GM20431 (cell line): ENCODE data around the gene PPY.
"Not testable (repeated sequence)": the region's sequence is repeated elsewhere in the genome, so short reads cannot be mapped to it uniquely, and the experiment has no call there.

Experiments
- in situ Hi-C: fragments of 300-500 bp; cut with MseI, MboI; formaldehyde crosslinking; loops from one replicate; pipeline ENCODE4 v1.15.0; 2020; ENCODE audit warnings: low sequenced_read_pairs; ENCODE audit not compliant: unreplicated experiment

The PPY gene

DNA sequence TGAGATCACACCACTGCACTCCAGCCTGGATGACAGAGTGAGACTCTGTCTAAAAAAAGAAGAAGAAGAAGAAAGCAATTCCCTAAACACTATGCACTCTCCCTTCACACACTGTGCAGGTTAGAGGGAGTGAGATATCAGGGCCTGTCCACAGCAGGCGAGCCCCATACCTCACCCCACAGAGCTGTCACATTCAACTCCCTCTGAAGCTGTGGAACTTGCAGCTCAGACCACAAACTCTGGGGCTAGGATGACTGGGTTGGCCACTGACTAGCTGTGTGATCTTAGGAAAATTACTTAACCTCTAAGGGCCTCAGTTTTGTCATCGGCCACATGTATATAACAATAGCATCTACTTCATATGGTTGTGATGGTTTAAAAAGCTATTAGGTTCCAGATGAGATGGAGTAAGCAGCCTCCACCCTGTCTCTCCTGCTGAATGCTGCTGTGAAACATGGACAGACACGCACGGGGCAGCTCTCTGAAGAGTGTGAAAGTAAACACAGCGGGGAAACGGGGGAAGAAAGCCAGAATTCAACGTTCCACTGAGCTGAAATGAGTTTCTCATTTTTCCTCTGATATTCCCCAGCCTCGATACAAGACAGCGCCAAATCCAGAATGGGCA is 25.1 kb upstream of the PPY start:
- in situ Hi-C loops: no loop called here

DNA sequence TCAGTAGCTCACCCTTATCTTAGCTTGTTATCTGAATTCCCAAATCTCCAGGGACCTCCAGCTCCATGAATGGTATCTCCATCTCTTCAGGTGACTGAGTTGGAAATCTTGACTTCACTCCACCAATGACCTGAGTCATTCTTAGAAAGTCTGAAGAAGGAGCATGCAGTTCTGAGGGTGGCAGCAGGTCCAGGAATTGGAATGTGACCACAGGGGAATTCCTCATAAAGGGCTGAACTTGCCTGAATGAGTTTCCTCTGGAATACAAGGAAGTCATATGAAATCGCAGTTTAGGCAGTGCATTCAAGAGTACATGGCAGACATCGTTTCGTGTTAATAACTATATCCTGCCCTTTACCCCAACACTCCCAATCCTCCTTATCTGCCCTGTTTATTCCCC is 24.0 kb upstream of the PPY start:
- in situ Hi-C loops: no loop called here

DNA sequence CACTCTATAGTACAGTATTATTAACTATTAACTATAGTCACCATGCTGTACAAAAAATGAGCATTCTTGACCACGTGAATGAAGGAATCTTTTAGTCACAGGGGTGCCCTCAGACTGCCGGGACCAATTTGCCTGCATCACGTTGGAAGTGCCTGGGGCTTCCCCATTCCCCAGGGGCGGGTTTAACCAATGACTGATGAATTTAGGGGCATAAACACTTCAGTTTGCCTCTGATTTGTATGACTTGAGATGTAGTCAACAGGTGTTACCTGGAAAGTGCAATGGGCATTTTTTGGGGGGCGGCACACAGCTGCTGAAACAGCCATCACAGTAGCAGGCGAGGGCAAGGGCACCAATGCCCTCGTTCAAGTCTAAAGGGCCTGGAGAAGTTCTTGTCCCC is 20.2 kb upstream of the PPY start:
- in situ Hi-C loops: no loop called here

DNA sequence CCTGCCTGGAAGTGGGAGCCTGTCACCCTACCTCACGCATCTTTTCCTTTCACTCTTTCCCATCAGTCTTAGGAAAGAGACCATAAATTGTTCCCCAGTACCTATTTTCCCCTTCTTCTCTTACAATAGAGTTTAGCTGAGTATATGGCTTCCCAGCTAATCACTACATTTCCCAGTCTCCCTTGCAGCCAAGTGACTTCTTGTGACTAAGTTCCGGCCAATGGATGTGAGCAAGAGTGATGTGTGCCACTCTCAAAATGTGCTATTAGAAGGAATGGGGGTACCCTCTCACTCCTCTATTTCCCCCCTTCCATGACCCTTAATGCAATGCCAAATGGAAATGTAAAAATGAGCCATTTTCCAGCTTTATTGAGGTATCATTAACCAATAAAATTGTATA is 19.7 kb upstream of the PPY start:
- in situ Hi-C loops: no loop called here

DNA sequence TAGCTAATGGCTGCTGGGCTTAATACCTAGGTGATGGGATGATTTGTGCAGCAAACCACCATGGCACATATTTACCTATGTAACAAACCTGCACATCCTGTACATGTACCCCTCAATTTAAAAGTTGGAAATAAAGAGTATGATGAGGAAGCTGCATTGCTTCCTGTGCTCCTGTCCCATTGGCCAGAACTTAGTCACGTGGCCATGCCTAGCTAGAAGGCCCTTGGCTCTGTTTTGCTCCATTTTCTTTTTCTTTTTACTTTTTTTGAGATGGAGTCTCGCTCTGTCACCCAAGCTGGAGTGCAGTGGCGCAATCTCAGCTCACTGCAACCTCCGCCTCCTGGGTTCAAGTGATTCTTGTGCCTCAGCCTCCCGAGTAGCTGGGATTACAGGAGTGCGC is 19.0 kb upstream of the PPY start:
- in situ Hi-C loops: not testable (repeated sequence)

DNA sequence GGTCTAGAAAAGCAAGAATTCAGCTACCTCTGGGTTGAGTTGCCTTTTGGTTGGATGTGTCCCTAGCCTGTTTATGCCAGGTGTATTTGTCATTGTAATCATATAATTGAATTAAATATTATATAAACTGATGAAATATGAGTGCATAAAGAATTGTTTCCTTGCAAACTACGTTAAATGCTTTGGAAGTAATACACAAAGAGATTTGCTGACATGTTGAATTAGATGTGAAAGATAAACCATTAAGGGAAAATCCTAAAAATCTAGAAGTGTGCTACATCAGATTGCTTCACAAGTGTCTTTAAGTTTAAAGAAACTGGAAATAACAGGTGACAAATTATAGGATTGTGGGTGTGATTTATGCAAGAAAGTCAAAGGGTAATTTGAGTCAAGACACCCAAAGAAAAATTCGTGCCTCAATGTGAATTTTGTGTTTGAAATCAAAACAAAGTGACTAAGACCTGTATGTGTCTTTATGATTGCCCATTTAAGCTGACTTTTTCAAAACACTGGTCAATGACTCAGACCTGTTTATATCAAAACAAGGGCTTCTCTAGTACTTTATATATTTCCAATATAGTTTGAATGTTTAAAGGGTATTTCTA is 16.6 kb upstream of the PPY start:
- in situ Hi-C loops: no loop called here

DNA sequence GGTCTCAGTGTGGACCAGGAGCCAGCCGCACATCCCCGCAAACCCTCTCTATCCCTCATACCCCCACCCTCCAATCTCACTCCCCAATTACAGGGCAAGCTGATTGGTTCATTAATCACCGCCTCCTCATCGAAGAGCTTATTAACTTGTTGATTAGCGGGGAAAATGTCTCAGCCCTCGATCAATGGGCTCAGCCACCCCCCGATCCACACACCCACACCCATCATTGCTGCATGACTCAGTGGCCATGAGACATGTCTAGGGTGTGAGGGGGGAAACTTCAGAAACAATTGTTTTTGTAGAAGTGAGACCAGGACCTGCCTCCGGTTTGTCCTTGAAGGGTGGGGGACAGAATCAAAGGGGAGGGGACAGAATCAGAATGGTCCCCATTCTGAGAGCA is 13.9 kb upstream of the PPY start:
- in situ Hi-C loops: no loop called here

DNA sequence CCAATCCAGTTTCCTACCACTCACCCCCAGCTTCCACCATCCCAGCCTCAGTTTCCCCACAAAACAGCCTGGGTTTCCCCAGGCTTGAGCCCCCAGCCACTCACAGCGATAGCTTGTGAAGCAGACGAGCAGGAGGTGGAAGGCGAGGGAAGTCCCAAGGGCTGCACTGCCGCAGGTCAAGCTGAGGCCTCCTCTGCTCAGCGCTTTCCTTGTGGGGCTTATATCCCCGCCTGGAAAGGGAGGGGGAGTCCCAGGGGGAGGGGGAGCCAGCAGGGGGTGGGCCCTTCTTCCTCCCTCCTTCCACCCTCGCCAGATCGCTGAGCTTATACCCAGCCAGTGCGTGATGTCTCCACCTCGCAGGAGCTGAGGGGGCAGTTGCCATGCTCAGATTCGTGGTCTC is 11.5 kb upstream of the PPY start, which contains the start of gene PYY:
Gene PYY (minus strand): TSS at position 195 of the 400 bp plus-strand sequence. CDS start 457 bp downstream, outside the sequence.
- in situ Hi-C loops: no loop called here

DNA sequence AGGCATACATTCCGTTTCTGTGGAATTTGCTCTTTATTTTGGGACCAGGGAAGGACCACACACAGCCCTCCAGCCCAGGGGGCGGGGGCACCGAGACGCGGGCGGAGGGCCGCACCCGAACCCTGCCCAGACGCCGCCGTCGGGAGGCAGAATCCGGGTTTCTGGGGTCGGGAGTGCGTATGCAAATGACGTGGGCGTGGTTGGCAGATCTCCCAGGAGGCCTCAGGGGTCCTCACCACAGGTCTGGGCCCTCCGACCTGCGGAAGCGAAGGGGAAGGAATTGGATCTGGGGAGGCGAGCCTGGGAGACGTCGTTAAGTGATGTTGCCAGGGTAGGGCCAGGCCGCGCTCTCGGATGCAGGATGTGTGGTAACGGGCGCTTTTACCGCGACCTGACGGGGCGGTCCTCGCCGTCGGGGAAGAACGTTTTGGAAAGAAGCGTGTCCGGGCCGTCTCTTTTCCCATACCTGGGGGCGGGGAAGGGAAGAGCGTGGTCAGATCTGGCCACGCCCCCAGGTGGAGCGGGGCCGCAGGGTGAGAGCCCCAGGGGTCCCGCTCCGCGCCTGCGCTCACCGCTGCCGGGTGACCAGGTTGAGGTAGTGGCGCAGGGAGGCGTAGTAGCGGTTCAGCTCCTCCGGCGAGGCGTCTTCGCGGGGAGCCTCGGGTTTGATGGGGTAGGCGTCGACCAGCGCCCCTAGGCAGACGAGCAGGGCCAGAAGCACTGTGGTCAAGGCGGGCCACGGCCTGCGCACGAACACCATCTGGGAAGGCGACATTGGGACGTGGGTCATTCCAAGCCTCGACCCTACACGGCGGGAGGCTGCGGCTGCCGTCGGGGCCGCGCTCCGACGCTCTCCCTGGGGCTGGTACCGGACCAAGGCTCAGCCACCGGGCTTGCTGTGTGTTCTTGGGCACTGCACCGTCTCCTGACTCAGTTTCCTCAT is 10.7 kb upstream of the PPY start:
- in situ Hi-C loops: no loop called here

DNA sequence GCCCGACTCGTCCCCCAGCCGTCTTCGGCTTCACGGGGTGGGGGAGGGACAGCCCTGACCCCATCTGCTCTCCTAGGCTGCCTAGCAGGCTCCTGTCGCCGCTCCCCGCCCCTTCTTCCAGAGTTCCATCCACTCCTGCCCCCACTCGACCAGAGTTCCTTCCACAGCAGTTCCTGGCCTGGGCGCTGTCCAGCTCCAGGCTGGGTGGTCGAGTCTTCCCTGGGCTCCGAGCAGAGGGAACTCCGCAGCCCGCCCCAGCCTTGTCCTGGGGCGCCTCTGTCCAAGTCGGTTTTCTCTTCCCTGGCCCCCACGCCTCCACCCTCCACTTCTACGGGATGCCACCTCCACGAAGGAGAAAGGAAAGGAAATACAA is 10.1 kb upstream of the PPY start:
- in situ Hi-C loops: no loop called here

DNA sequence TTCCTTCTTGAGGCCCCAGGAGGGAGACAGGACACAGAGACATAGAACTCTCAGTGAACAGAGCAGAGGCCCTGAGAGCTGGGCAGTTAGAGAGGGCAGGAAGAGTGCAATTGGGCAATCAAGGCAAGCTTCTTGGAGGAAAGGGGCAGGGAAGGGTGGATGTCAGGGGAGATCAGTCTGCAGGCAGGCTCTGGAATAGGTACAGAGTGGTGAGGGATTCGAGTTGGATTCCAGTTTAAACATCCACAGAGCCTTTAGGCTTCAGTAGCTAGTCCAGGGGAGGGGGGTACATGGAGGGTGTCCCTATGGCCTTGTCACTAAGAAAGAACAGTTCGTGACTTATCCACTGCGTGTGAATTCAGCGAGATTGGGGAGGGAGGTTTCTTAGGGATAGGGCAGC is 9.5 kb upstream of the PPY start:
- in situ Hi-C loops: no loop called here

DNA sequence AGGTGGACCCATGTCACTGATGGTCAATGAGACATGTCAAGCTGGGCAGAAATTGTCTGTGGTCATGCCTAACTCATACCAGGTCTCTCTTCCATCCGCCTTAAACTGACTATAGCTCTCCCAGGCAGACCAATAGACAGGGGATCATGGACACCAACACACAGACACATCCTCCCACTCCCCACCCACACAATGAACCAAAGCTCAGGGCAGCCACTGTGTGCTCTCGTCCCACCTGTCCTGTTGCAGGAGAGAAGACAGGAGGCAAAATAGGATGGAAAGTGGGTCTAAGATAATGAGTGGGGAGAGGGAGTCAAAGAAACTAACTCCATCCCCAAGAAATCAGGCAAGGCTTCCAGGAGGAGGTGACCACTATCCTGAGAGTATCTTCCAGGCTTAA is 8.3 kb upstream of the PPY start:
- in situ Hi-C loops: no loop called here

DNA sequence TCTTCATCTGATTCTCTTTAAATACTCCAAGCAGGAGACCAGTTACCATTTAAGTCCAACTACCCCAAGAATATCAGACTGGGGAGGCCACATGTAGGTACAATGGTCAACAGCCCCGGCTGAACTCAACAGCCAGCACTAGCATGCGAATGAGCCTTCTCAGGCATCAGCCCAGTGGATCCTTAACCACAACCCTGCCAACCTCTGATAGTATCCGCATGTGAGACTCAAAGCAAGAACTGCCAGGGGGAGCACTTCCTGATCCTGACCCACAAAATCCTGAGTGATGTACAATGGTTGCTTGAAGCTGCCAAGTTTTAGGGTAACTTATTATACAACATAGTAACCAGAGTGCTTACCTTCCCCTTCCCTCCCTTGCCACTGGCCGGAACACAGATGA is 7.5 kb upstream of the PPY start:
- in situ Hi-C loops: no loop called here

DNA sequence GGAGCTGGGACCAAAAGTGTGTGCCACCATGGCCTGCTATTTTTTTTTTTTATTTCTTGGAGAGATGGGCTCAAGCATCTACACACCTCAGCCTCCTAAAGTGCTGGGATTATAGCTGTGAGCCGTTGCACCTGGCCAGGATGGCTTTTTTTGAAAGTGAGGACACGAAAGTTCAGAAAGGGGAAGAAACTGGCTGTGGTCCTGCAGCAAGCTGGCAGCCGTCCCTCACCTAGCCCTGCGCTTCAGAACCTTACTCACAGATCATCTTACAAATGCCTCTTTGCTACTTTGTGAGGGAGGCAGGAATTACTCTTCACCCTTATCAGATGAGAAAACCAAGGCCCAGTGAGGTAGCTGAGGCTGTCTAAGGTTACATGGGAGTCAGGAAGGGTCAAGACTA is 4.5 kb upstream of the PPY start:
- in situ Hi-C loops: no loop called here

DNA sequence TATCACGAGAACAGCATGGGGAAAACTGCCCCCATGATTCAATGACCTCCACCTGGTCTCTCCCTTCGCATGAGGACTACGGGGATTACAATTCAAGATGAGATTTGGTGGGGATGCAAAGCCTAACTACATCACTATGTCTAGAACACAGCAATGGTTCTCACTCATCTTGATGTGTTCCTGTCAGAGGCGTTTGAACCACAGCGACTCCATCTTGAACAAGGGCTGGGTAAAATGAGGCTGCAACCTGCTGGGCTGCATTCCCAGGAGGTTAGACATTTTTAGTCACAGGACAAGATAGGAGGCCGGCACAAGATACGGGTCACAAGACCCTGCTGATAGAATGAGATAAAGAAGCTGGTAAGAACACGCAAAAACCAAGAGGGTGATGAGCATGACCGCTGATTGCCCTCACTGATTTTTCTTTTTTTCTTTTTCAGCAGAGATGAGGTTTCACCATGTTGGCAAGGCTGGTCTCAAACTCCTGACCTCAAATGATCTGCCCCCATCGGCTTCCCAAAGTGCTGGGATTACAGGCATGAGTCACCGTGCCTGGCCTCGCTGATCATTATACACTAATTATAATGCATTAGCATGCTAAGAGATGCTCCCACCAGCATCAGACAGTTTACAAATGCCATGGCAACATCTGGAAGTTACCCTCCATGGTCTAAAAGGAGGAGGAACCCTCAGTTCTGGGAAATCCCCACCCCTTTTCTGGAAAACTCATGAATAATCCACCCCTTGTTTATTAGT is 3.0 kb upstream of the PPY start:
- in situ Hi-C loops: no loop called here

DNA sequence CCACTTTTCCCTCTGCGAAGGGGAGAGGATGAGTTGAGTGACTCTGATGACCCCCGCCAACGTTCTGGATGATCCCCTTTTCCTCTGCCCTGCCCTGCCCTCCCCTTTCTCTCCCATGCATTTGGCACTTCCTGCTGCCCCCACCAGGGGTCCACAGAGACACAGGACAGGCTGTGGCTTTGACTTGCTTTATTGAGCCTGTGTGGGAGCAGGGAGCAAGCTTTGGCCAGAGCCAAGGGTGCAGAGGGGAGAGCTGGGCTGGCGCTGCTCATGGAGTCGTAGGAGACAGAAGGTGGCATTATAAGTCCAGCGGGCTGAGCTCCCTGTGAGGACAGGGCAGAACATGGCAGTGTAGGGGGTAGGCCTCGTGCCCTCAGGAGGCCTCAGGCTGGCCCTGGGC is 1.6 kb downstream of the PPY start:
- in situ Hi-C loops: no loop called here

DNA sequence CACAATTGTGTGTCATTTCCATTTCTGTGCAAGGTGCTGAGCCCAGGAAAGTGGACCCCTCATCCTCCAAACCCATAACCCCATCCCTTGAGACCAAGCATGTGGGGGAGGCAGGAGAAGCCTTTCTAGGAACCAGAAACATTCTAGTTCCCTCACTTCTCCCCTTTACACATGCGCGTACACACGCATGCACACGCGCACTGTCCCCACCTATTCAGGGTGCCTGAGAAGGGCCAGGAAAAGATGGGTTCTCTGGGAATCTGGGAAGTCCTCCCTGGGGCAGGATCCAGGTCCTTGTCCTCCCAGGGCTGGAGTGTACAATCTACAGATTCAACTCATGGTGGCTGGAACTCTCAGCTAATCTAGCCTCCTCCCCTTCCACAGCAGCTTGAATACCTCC is 2.4 kb downstream of the PPY start:
- in situ Hi-C loops: no loop called here

DNA sequence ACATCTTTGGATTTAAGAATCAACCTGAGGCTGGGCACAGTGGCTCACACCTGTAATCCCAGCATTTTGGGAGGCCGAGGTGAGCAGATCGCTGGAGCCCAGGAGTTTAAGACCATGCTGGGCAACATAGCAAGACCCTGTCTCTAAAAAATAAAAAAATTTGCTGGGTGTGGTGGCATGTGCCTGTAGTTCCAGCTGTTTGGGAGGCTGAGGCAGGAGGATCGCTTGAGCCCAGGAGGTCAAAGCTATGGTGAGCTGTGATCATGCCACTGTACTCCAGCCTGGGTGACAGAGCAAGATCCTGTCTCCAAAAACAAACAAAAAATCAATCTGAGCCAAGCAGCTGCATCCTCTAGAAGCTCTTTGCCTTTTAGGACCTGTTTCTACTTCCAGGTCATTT is 2.8 kb downstream of the PPY start:
- in situ Hi-C loops: not testable (repeated sequence)

DNA sequence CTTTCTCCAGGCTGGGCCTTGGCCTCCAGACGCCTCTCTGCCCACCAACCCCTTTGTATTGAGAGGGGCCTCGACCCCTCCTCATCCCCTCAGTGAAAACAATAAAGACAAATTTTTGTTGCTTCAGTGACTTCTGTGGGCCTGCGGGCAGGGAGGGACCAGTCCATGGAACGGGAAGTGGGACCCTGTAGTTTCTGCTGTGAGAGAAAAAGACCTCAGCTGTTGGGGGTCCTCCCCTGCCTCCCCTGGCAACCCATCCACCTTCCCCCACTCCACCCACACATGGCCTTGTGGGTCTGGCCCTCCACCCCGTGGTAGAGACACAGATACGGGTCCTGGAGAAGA is 3.5 kb downstream of the PPY start:
- in situ Hi-C loops: no loop called here

DNA sequence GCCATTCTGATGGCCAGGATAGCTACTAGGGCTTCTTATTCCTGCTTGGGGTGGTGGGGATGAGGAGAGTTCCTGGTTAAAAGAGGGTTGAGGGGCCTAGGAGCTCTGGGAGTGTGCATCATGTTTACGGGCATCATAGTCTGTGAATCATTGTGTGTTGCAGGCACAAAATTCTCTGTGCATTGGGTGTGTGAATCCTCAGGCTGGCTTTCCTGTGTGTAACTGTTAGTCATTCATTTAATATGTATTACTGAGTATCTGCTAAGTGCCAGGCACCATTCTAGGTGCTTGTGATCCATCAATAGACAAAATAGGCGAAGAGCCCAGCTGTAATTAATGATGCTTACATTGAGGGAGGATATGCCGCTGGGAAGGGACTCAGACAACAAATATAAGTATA is 5.8 kb downstream of the PPY start:
- in situ Hi-C loops: no loop called here

DNA sequence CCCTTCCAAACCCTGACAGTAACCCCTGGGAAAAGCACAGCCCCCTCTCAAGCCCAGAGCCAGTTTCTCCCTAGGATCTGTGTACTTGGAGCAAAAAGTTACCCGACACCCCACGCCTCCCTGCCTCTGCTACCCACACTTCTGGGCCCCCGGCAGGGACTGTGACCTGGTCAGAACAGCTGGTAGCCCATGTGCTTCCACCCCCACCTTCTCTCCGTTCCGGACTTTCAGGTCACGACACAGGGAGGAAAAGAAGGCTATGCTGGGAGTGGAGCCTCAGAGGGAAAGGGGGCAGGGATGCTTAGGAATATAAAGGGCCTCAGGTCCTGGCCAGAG is 6.4 kb downstream of the PPY start:
- in situ Hi-C loops: no loop called here
